C4-2B (cell line): ENCODE data around the gene WDR27.
A peak's percentile ranks its signal among the peaks of the same experiment; 100 is the strongest.

Experiments
- H3K27ac ChIP-seq: fragments of 450-650 bp; 2 replicates; pipeline ENCODE4 v1.5.1; 2017
- CTCF ChIP-seq: fragments of 450-650 bp; conservative IDR thresholded peaks from 2 replicates; pipeline ENCODE4 v1.5.1; 2017; ENCODE audit warnings: mild to moderate bottlenecking
- ZFX ChIP-seq: fragments of 450-650 bp; IDR thresholded peaks from 2 replicates; pipeline ENCODE4 v1.6.1; 2017

Gene WDR27

GRCh38 chr6:169729961-169730360 lies 28.1 kb upstream of the WDR27 start:
- H3K27ac ChIP-seq, result no peak overlapping the region
- TF ChIP-seq CTCF, result no peak
- TF ChIP-seq ZFX, result no peak

- no peak overlapping the region for H3K27ac ChIP-seq
- TF ChIP-seq ZFX (no peak), CTCF (no peak)
Observed at GRCh38 chr6:169726963-169727362, 25.1 kb upstream of the WDR27 start.

GRCh38 chr6:169726049-169726400 lies 24.2 kb upstream of the WDR27 start:
- TF ChIP-seq ZFX (no peak), CTCF (no peak)

GRCh38 chr6:169725125-169726048 lies 23.6 kb upstream of the WDR27 start:
- H3K27ac ChIP-seq, result no peak overlapping the region; the same call in 1 of the 2 replicates
- TF ChIP-seq ZFX (no peak), CTCF (no peak)

More at GRCh38 chr6:169726049-169726400, 24.2 kb upstream of the WDR27 start:
- H3K27ac ChIP-seq, result no peak overlapping the region

GRCh38 chr6:169724494-169725124 lies 22.8 kb upstream of the WDR27 start, which contains the start of gene PHF10:
Gene PHF10, minus strand, starts transcription at chr6:169724500. Its CDS starts 569 bp downstream, at chr6:169723931.
- TF ChIP-seq CTCF (no peak), ZFX (no peak)
- peak within 1 kb of the TSS; percentile 70 for H3K27ac ChIP-seq

GRCh38 chr6:169723991-169724493 lies 22.2 kb upstream of the WDR27 start:
- TF ChIP-seq ZFX, result no peak
- no peak for TF ChIP-seq CTCF
- peak overlapping the region; percentile 70 for H3K27ac ChIP-seq
